ENCODE measurements around the gene NFATC2. TPM values are rescaled to one million over a fixed set of nuclear protein-coding genes. Genes with fewer than 3 reads are reported as not detected.

Gene NFATC2
- total RNA-seq, 1 experiment from 2014 or later = 15.8 TPM

DNA sequence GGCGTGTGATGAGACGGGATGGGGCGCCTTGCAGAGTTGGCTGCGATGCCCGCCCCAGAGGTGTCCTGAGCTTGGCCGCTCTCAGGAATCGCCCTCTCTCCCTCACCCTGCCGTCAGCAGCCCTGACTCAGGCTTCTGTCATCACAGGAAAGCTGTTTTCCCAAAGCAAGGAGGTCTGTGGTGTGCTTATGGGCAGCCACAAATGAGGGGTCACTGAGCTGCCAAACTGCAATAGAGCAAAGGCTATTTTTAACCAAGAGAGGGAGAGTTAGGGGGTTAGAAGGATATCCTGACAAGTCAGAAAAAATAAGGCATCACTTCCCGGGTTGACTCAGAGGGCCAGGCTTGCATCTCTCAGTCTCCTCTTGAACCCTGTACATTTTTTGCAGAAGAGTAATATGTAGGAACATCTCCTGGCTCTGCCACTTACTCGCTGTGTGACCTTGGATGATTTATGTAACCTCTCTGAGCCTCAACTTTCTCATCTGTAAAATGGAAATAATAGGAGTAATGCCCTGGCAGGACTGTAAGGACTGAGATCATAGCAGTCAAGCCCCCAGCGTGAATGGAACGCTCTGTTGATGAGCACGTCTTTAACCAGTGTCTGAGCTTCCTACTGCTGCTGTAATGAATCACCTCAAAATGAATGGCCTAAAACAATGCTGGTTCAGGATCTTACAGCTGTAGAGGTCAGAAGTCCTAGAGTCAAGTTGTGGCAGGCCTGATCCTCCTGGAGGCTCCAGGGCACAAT is 181.9 kb downstream of the NFATC2 start:
- DNase-seq = no peak
- Mint-ChIP-seq H3K27ac (ENCODE audit: unreplicated experiment) (no peak overlapping the region), H3K4me3 (ENCODE audit: low read depth, unreplicated experiment) (no peak overlapping the region), H3K27me3 (ENCODE audit: unreplicated experiment) (peaks cover 60% of the 10 kb centered on the region), H3K9me3 (ENCODE audit: low read depth, unreplicated experiment) (no peaks in the 10 kb centered on the region), H3K4me1 (ENCODE audit: low read depth, unreplicated experiment) (no peaks in the 10 kb centered on the region), H3K36me3 (ENCODE audit: insufficient read depth, unreplicated experiment) (no peaks in the 10 kb centered on the region)
- intact Hi-C loops (cut with micrococcal nuclease; ENCODE audit: unreplicated experiment) = no loop called here
- CTCF ChIA-PET = interaction anchor here (0.6 to 1.3 kb wide), 2 partner anchors 234 to 430 kb away, joined by 3 read pairs; partner anchors contain the start of gene ADNP
- BruUV-seq (replicated peaks) = no TSS peak
- TF ChIP-seq, protein P1, sequence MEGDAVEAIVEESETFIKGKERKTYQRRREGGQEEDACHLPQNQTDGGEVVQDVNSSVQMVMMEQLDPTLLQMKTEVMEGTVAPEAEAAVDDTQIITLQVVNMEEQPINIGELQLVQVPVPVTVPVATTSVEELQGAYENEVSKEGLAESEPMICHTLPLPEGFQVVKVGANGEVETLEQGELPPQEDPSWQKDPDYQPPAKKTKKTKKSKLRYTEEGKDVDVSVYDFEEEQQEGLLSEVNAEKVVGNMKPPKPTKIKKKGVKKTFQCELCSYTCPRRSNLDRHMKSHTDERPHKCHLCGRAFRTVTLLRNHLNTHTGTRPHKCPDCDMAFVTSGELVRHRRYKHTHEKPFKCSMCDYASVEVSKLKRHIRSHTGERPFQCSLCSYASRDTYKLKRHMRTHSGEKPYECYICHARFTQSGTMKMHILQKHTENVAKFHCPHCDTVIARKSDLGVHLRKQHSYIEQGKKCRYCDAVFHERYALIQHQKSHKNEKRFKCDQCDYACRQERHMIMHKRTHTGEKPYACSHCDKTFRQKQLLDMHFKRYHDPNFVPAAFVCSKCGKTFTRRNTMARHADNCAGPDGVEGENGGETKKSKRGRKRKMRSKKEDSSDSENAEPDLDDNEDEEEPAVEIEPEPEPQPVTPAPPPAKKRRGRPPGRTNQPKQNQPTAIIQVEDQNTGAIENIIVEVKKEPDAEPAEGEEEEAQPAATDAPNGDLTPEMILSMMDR (IDR thresholded peaks at IDR 0.05; ENCODE audit: unreplicated experiment) = no peak

DNA sequence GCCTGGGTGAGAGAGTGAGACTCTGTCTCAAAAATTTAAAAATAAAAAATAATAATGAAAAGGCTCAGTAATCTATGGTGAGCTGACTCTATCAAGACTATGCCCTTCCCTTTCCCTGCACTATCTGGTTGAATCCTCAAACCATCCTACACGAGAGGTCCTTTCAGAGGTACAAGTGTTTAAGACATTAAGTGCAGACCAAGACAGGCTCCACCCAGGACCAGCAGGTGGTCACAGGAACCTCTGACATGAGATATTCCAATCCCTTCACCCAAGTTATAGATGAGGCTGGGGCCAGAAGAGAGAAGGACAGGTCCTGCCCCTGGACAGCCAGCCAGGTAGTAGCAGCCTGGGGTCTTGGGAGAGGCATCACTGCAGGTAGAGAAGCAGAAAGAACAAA is 182.6 kb downstream of the NFATC2 start:
- no peaks in the 10 kb centered on the region for H3K4me1 Mint-ChIP-seq (ENCODE audit: low read depth, unreplicated experiment)
- no peak overlapping the region for H3K4me3 Mint-ChIP-seq (ENCODE audit: low read depth, unreplicated experiment)
- H3K27me3 Mint-ChIP-seq (ENCODE audit: unreplicated experiment) = peaks cover 67% of the 10 kb centered on the region
- no TSS peak for BruUV-seq (replicated peaks)
- intact Hi-C loops (cut with micrococcal nuclease; ENCODE audit: unreplicated experiment) = no loop called here
- TF ChIP-seq, protein P1 (IDR thresholded peaks at IDR 0.05; ENCODE audit: unreplicated experiment) = no peak
- H3K36me3 Mint-ChIP-seq (ENCODE audit: insufficient read depth, unreplicated experiment) = no peaks in the 10 kb centered on the region
- H3K27ac Mint-ChIP-seq (ENCODE audit: unreplicated experiment) = no peak overlapping the region
- DNase-seq = no peak
- CTCF ChIA-PET = interaction anchor here (0.6 to 1.3 kb wide), 2 partner anchors 235 to 429 kb away, joined by 3 read pairs; partner anchors contain the start of gene ADNP
- H3K9me3 Mint-ChIP-seq (ENCODE audit: low read depth, unreplicated experiment) = no peaks in the 10 kb centered on the region

DNA sequence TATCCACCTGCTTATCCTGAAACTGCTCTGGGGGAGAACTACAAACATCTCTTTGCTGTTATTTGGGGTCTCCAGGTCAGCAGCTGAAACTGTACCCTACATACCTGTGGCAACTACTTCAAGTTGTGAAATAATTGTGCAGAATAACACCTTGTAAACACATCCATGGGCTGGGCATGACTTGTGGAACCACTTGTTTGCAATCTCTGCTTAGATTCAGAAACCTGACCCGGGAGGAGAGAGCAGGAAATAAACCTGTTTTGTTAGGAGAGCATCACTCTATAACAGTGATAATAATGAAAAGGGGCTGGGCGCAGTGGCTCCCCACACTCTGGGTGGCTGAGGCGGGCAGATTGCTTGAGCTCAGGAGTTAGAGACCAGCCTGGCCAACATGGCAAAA is 183.1 kb downstream of the NFATC2 start:
- no TSS peak for BruUV-seq (replicated peaks)
- no peaks in the 10 kb centered on the region for H3K4me1 Mint-ChIP-seq (ENCODE audit: low read depth, unreplicated experiment)
- no peak overlapping the region for H3K27ac Mint-ChIP-seq (ENCODE audit: unreplicated experiment)
- no peak for DNase-seq
- no peaks in the 10 kb centered on the region for H3K9me3 Mint-ChIP-seq (ENCODE audit: low read depth, unreplicated experiment)
- intact Hi-C loops (cut with micrococcal nuclease; ENCODE audit: unreplicated experiment) = no loop called here
- TF ChIP-seq, protein P1 (IDR thresholded peaks at IDR 0.05; ENCODE audit: unreplicated experiment) = no peak
- CTCF ChIA-PET = interaction anchor here (1.5 kb wide), 1 partner anchor 372 kb away, joined by 3 read pairs; no protein-coding TSS in a partner anchor
- H3K4me3 Mint-ChIP-seq (ENCODE audit: low read depth, unreplicated experiment) = no peak overlapping the region
- H3K36me3 Mint-ChIP-seq (ENCODE audit: insufficient read depth, unreplicated experiment) = no peaks in the 10 kb centered on the region
- peaks cover 68% of the 10 kb centered on the region for H3K27me3 Mint-ChIP-seq (ENCODE audit: unreplicated experiment)

DNA sequence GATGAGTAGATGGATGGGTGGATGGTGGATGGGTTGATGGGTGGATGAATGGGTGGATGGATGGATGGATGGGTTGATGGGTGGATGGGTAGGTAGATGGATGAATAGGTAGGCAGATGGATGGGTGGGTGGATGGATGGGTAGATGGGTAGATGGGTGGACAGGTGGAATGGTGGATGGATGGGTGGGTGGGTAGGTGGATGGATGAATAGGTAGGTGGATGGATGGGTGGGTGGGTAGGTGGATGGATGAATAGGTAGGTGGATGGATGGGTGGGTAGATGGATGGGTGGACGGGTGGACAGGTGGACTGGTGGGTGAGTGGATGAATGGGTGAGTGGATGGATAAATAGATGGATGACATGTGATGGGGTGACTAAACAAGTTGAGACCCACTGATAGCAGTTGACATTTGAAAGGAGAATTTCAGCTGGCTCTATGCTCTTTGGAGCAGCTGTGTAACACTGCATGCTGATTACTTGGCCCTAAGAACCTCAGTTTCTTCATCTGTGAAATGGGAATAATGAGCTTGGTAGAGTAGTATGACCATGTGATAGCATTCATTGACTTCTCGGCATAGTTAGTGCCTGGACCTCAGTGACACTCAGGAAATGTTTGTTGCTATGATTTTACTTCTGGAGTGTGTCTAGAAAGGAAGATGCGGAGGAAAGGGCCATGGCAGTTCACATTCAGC is 184.3 kb downstream of the NFATC2 start:
- peaks cover 66% of the 10 kb centered on the region for H3K27me3 Mint-ChIP-seq (ENCODE audit: unreplicated experiment)
- H3K4me3 Mint-ChIP-seq (ENCODE audit: low read depth, unreplicated experiment) = no peak overlapping the region
- no peak for DNase-seq
- no peaks in the 10 kb centered on the region for H3K36me3 Mint-ChIP-seq (ENCODE audit: insufficient read depth, unreplicated experiment)
- H3K27ac Mint-ChIP-seq (ENCODE audit: unreplicated experiment) = no peak overlapping the region
- H3K4me1 Mint-ChIP-seq (ENCODE audit: low read depth, unreplicated experiment) = no peaks in the 10 kb centered on the region
- TF ChIP-seq, protein P1 (IDR thresholded peaks at IDR 0.05; ENCODE audit: unreplicated experiment) = no peak
- CTCF ChIA-PET = interaction anchor here (0.8 to 1.5 kb wide), 2 partner anchors 24 to 371 kb away, joined by 3 read pairs; no protein-coding TSS in a partner anchor
- no TSS peak for BruUV-seq (replicated peaks)
- no peaks in the 10 kb centered on the region for H3K9me3 Mint-ChIP-seq (ENCODE audit: low read depth, unreplicated experiment)
- intact Hi-C loops (cut with micrococcal nuclease; ENCODE audit: unreplicated experiment) = no loop called here
